Neural progenitor cell (in vitro differentiated cells): ENCODE data around the gene NFIA. TPM values are rescaled to one million over a fixed set of nuclear protein-coding genes. Genes with fewer than 3 reads are reported as not detected.

Experiments used
- DNase-seq: peaks from one replicate; pipeline ENCODE4 v3.0.0-alpha.2; 2016; ENCODE audit warnings: low spot score
- H2AFZ ChIP-seq: fragments of 200-600 bp; sonication (generic); replicated peaks from 2 replicates; pipeline ENCODE4 v1.6.1; 2016; ENCODE audit warnings: antibody characterized with exemption
- H3F3A ChIP-seq: fragments of 200-600 bp; sonication (generic); 2 replicates; pipeline ENCODE4 v1.6.1; 2016; ENCODE audit warnings: antibody characterized with exemption, low read depth
- H3K27ac ChIP-seq: fragments of 200-600 bp; sonication (generic); 2 replicates; pipeline ENCODE4 v1.5.1; 2016; ENCODE audit warnings: mild to moderate bottlenecking
- H3K27me3 ChIP-seq: fragments of 200-600 bp; sonication (generic); 2 replicates; pipeline ENCODE4 v1.6.1; 2016; ENCODE audit warnings: mild to moderate bottlenecking, moderate library complexity
- H3K36me3 ChIP-seq: fragments of 200-600 bp; sonication (generic); 2 replicates; pipeline ENCODE4 v1.5.1; 2016
- H3K4me1 ChIP-seq: fragments of 200-600 bp; sonication (generic); 2 replicates; pipeline ENCODE4 v1.6.1; 2016; ENCODE audit warnings: mixed run types
- H3K4me2 ChIP-seq: fragments of 200-600 bp; sonication (generic); 2 replicates; pipeline ENCODE4 v1.6.1; 2016
- H3K4me3 ChIP-seq: fragments of 200-600 bp; sonication (generic); 2 replicates; pipeline ENCODE4 v1.5.1; 2016
- H3K79me2 ChIP-seq: fragments of 200-600 bp; sonication (generic); 2 replicates; pipeline ENCODE4 v1.6.1; 2016; ENCODE audit warnings: low read depth
- H3K9ac ChIP-seq: fragments of 200-600 bp; sonication (generic); 2 replicates; pipeline ENCODE4 v1.6.1; 2016
- H3K9me3 ChIP-seq: fragments of 200-600 bp; sonication (generic); 2 replicates; pipeline ENCODE4 v1.5.1; 2016; ENCODE audit warnings: low read depth
- H4K20me1 ChIP-seq: fragments of 200-600 bp; sonication (generic); 2 replicates; pipeline ENCODE4 v1.6.1; 2016; ENCODE audit warnings: low read depth
- H3K27ac Mint-ChIP-seq: 3 replicates; pipeline ENCODE4 v1.8.0; 2021; ENCODE audit warnings: mixed read lengths
- H3K27me3 Mint-ChIP-seq: 2 replicates; pipeline ENCODE4 v1.8.0; 2022; ENCODE audit warnings: low read depth, mild to moderate bottlenecking, inconsistent platforms, moderate library complexity, mixed read lengths; ENCODE audit not compliant: insufficient read depth
- H3K36me3 Mint-ChIP-seq: 3 replicates; pipeline ENCODE4 v1.8.0; 2021; ENCODE audit warnings: mixed read lengths
- H3K4me1 Mint-ChIP-seq: 3 replicates; pipeline ENCODE4 v1.8.0; 2021; ENCODE audit warnings: mixed read lengths
- H3K4me3 Mint-ChIP-seq: 3 replicates; pipeline ENCODE4 v1.8.0; 2021; ENCODE audit warnings: mild to moderate bottlenecking, moderate library complexity, mixed read lengths
- H3K9me3 Mint-ChIP-seq: 3 replicates; pipeline ENCODE4 v1.8.0; 2020; ENCODE audit warnings: mixed read lengths
- EZH2 ChIP-seq: fragments of 200-600 bp; sonication (generic); IDR thresholded peaks from 2 replicates; pipeline ENCODE4 v1.6.1; 2017; ENCODE audit warnings: antibody characterized with exemption, mild to moderate bottlenecking, moderate library complexity
- EZH2phosphoT487 ChIP-seq: fragments of 200-600 bp; sonication (generic); IDR thresholded peaks from 2 replicates; pipeline ENCODE4 v1.6.1; 2017; ENCODE audit warnings: antibody characterized with exemption
- total RNA-seq: library from RNA; depleted of rRNA; stranded (reverse); fragments of >200 nt; gene quantifications from 2 replicates; pipeline ENCODE4 v1.2.3, GENCODE V29; 2015; ENCODE audit warnings: low replicate concordance
- TF ChIP-seq, protein P1 (sequence below): fragments of 200-600 bp; sonication (generic); IDR thresholded peaks from 2 replicates; pipeline ENCODE4 v1.5.1; 2017; ENCODE audit warnings: antibody characterized with exemption, mild to moderate bottlenecking

The NFIA gene
- total RNA-seq, 1 donor from 2014 or later = 5.3 TPM

DNA sequence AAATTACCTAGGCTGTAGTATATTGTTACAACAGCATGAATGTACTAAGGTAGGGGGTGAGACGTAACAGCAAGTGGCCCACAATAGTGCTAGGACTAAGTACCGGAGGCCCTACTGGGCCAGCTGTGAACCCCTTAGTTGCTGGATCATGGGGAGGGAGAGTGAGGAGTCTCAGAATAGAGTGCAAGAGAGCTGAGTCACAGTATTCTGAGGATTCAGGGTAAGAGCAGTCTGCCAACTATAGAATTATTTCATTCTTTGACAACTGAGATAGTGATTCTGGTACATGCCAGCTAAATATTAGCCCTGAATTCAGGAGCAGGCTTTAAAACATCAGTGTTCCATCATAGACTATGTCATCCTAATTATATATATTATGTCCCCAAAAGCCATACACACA, 423.9 kb downstream of the NFIA start:
- Mint-ChIP-seq H3K27ac (no peak overlapping the region), H3K4me3 (no peak overlapping the region), H3K4me1 (peaks cover 7% of the 10 kb centered on the region), H3K9me3 (peaks cover 7% of the 10 kb centered on the region), H3K36me3 (no peaks in the 10 kb centered on the region), H3K27me3 (no peaks in the 10 kb centered on the region)
- Histone ChIP-seq H3K79me2 (no peaks in the 10 kb centered on the region), H4K20me1 (no peaks in the 10 kb centered on the region), H3K4me3 (no peak overlapping the region), H3K27me3 (no peaks in the 10 kb centered on the region), H3K9ac (no peak overlapping the region), H2AFZ (no peak overlapping the region), H3K27ac (no peak overlapping the region), H3K36me3 (no peaks in the 10 kb centered on the region), H3F3A (no peaks in the 10 kb centered on the region), H3K4me2 (no peak overlapping the region), H3K4me1 (peaks cover 5% of the 10 kb centered on the region), H3K9me3 (no peaks in the 10 kb centered on the region)
- DNase-seq = no peak
- TF ChIP-seq, protein P1, sequence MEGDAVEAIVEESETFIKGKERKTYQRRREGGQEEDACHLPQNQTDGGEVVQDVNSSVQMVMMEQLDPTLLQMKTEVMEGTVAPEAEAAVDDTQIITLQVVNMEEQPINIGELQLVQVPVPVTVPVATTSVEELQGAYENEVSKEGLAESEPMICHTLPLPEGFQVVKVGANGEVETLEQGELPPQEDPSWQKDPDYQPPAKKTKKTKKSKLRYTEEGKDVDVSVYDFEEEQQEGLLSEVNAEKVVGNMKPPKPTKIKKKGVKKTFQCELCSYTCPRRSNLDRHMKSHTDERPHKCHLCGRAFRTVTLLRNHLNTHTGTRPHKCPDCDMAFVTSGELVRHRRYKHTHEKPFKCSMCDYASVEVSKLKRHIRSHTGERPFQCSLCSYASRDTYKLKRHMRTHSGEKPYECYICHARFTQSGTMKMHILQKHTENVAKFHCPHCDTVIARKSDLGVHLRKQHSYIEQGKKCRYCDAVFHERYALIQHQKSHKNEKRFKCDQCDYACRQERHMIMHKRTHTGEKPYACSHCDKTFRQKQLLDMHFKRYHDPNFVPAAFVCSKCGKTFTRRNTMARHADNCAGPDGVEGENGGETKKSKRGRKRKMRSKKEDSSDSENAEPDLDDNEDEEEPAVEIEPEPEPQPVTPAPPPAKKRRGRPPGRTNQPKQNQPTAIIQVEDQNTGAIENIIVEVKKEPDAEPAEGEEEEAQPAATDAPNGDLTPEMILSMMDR = no peak
- TF ChIP-seq EZH2phosphoT487 = no peak
- TF ChIP-seq EZH2 = no peak

DNA sequence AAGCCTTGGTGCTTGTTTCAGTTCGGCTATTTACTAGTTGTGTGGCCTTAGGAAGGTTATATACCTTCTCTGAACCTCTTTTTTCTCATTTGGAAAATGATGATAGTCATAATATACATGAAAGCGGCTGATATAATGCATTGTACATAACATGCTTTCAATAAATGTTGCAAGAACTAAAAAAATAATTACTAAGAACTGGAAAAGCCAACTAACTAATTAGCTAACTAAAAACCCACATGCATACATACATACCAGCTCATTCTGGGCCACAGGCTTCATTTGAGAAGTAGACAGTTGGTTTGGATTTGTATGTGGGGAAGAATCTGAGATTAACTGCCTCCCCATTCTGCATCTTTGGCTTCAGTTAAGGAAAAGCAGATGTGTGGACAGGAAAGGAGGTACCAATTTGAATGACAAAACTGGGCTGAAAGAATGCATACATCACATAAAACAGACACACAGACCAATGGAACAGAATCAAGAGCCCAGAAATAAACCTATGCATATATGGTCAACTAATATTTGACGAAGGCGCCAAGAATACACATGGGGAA, 424.7 kb downstream of the NFIA start:
- no peak overlapping the region for H3K4me3 Mint-ChIP-seq
- no peak overlapping the region for H3K27ac Mint-ChIP-seq
- Histone ChIP-seq H3K36me3 (no peaks in the 10 kb centered on the region), H3K9me3 (no peaks in the 10 kb centered on the region), H2AFZ (no peak overlapping the region), H3F3A (no peaks in the 10 kb centered on the region), H3K4me1 (peaks cover 2% of the 10 kb centered on the region), H3K27ac (no peak overlapping the region), H3K4me2 (no peak overlapping the region), H4K20me1 (no peaks in the 10 kb centered on the region), H3K27me3 (no peaks in the 10 kb centered on the region), H3K4me3 (no peak overlapping the region), H3K79me2 (no peaks in the 10 kb centered on the region), H3K9ac (no peak overlapping the region)
- H3K27me3 Mint-ChIP-seq = no peaks in the 10 kb centered on the region
- peaks cover 5% of the 10 kb centered on the region for H3K4me1 Mint-ChIP-seq
- TF ChIP-seq, protein P1 = no peak
- no peak for TF ChIP-seq EZH2phosphoT487
- TF ChIP-seq EZH2 = no peak
- no peaks in the 10 kb centered on the region for H3K36me3 Mint-ChIP-seq
- no peak for DNase-seq
- peaks cover 7% of the 10 kb centered on the region for H3K9me3 Mint-ChIP-seq
